WI38 (cell line): ENCODE data around the gene KCNK4.

Source experiments
- H3K4me3 ChIP-seq: 2 replicates; pipeline ENCODE4 v1.5.1; 2011; ENCODE audit warnings: low read depth, mild to moderate bottlenecking, control low read depth, low read length
- TF ChIP-seq, protein P1 (sequence below): IDR thresholded peaks from 2 replicates; pipeline ENCODE4 v1.5.1; 2012; ENCODE audit warnings: low read depth, mild to moderate bottlenecking, control low read depth, low read length

KCNK4 gene

GRCh38 chr11:64314146-64314804 lies 23.2 kb downstream of the KCNK4 start:
- TF ChIP-seq, protein P1, sequence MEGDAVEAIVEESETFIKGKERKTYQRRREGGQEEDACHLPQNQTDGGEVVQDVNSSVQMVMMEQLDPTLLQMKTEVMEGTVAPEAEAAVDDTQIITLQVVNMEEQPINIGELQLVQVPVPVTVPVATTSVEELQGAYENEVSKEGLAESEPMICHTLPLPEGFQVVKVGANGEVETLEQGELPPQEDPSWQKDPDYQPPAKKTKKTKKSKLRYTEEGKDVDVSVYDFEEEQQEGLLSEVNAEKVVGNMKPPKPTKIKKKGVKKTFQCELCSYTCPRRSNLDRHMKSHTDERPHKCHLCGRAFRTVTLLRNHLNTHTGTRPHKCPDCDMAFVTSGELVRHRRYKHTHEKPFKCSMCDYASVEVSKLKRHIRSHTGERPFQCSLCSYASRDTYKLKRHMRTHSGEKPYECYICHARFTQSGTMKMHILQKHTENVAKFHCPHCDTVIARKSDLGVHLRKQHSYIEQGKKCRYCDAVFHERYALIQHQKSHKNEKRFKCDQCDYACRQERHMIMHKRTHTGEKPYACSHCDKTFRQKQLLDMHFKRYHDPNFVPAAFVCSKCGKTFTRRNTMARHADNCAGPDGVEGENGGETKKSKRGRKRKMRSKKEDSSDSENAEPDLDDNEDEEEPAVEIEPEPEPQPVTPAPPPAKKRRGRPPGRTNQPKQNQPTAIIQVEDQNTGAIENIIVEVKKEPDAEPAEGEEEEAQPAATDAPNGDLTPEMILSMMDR, result 0 out of 2 replicates have a peak, but pooled peaks have one; percentile 15
- H3K4me3 ChIP-seq, result no peak overlapping the region

DNA sequence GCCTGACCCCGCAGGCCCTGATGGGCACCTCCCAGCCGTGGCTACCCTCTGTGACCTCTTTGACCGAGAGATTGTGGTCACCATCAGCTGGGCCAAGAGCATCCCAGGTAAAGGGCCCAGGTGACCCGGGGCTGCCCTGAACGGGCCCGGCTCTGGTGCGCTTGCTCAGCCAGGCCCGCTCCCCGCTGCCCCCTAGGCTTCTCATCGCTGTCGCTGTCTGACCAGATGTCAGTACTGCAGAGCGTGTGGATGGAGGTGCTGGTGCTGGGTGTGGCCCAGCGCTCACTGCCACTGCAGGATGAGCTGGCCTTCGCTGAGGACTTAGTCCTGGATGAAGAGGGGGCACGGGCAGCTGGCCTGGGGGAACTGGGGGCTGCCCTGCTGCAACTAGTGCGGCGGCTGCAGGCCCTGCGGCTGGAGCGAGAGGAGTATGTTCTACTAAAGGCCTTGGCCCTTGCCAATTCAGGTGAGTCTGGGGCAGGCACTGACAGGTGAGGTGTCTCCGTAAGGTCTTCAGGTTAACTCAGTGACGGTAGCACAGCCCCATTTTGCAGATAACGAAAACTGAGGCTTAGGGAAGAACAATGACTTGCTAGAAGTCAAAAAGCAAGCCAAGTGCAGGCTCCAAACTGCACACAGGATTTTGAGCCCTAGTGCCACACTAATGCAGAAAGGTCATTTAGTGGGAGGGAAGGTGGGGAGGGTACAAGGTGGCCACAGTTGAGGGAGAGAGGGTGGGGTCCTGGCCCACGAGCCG lies 23.9 kb downstream of the KCNK4 start:
- no peak overlapping the region for H3K4me3 ChIP-seq
- TF ChIP-seq, protein P1, result no peak

DNA sequence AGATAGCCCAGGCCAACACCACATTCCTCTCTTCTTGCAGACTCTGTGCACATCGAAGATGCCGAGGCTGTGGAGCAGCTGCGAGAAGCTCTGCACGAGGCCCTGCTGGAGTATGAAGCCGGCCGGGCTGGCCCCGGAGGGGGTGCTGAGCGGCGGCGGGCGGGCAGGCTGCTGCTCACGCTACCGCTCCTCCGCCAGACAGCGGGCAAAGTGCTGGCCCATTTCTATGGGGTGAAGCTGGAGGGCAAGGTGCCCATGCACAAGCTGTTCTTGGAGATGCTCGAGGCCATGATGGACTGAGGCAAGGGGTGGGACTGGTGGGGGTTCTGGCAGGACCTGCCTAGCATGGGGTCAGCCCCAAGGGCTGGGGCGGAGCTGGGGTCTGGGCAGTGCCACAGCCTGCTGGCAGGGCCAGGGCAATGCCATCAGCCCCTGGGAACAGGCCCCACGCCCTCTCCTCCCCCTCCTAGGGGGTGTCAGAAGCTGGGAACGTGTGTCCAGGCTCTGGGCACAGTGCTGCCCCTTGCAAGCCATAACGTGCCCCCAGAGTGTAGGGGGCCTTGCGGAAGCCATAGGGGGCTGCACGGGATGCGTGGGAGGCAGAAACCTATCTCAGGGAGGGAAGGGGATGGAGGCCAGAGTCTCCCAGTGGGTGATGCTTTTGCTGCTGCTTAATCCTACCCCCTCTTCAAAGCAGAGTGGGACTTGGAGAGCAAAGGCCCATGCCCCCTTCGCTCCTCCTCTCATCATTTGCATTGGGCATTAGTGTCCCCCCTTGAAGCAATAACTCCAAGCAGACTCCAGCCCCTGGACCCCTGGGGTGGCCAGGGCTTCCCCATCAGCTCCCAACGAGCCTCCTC lies 24.8 kb downstream of the KCNK4 start:
- peak overlapping the region; percentile 75; the same call in 1 of the 2 replicates for H3K4me3 ChIP-seq

GRCh38 chr11:64316672-64317324 lies 25.7 kb downstream of the KCNK4 start:
- peak overlapping the region; percentile 75 for H3K4me3 ChIP-seq
- TF ChIP-seq, protein P1, result no peak

DNA sequence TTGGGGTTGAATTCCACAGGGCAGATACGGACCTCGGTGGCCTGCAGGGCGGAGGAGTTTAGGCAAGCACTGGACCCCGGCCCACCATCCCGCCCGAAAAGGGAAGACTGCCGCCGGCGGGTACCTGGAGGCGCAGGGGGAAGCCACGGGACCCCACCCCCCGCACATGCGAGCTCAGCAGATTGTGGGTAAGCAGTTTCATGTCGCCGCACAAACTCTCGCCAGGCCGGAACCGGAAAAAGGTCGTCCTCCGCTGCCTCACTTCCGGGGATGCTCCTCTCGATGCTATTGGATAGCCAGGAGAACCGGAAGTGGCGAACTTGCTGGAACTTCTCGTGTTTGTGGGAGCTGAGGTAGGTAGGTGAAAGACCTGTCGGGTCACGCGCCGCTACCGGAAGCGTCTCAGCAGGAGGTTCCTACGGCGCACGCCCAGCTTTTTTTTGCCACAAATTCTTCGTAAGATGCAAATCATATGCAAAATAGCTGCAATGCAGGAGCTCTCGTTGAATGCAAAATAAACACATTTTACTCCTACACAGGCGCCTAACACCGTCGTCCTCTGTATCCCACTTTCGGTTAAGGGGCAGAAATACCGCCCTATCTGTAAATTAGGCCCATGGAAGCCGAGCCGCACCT lies 26.3 kb downstream of the KCNK4 start, which contains the start of gene TRMT112:
Gene TRMT112, minus strand, starts transcription at position 235 of the 636 bp plus-strand sequence. Its CDS starts 33 bp downstream, at position 202.
- TF ChIP-seq, protein P1, result no peak
- H3K4me3 ChIP-seq, result peak within 1 kb of the TSS; percentile 75

DNA sequence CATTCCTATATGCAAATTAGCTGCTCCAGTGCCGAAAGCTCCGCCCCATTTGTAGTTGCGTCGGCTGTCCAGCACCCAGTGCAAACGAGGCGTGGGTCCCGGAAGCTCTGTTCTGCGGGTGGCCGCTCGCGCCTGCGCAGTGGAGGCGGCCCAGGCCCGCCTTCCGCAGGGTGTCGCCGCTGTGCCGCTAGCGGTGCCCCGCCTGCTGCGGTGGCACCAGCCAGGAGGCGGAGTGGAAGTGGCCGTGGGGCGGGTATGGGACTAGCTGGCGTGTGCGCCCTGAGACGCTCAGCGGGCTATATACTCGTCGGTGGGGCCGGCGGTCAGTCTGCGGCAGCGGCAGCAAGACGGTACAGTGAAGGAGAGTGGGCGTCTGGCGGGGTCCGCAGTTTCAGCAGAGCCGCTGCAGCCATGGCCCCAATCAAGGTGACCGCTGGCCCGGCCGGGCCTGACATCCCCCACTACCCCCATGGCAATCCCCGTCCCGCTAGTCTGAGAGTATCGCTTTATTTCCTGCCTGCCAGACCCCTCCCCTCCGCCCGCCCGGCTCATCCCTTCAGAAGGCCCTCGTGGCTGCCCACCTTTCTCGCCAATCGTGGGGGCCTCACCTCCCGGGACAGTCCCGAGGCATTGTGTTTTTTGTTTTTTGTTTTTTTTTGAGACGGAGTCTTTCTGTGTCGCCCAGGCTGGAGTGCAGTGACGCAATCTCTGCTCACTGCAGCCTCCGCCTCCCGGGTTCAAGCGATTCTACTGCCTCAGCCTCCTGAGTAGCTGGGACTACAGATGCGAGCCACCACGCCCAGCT lies 27.1 kb downstream of the KCNK4 start, which contains the start of gene PRDX5:
Gene PRDX5, plus strand, starts transcription at position 161 of the 805 bp plus-strand sequence. Its CDS starts 95 bp downstream, at position 256.
- H3K4me3 ChIP-seq, result peak within 1 kb of the TSS; percentile 75

More for the DNA sequence above, 27.1 kb downstream of the KCNK4 start, which contains the start of gene PRDX5:
- TF ChIP-seq, protein P1, result 0 out of 2 replicates have a peak, but pooled peaks have one; percentile 2
